ENCODE measurements around the gene TUBGCP5. TPM values are rescaled to one million over a fixed set of nuclear protein-coding genes. Genes with fewer than 3 reads are reported as not detected.

Gene TUBGCP5
- total RNA-seq, 4 donors from 2014 or later: 10.1 to 19.1 (median 10.7) TPM

- WGBS, 2 donors (ENCODE audit: low coverage in 1 of 2): 29 to 33% methylated on average over 1 of the region's 1 CpG
- no peak overlapping the region for H3K4me3 ChIP-seq
- intact Hi-C loops (cut with DNase I; ENCODE audit: low total_unique reads): no loop called here
- peaks cover 14 to 40% (median 18%) of the 10 kb centered on the region in 4 donors for H3K4me1 ChIP-seq
- H3K36me3 ChIP-seq: no peaks in the 10 kb centered on the region
- H3K27ac ChIP-seq: peak overlapping the region; percentile 16 to 60 (median 34)
- no peaks in the 10 kb centered on the region for H3K9me3 ChIP-seq
- no peaks in the 10 kb centered on the region for H3K27me3 ChIP-seq
- no peak for DNase-seq
- no peak for TF ChIP-seq CTCF (IDR thresholded peaks at IDR 0.05)
- no peak for TF ChIP-seq EP300 (IDR thresholded peaks at IDR 0.05; ENCODE audit: low read depth)
- TF ChIP-seq POLR2A (IDR thresholded peaks at IDR 0.05): no peak
- TF ChIP-seq POLR2AphosphoS5 (IDR thresholded peaks at IDR 0.05): no peak
- in situ Hi-C loops (cut with MboI; ENCODE audit: low pct_ligation_motif_present in 1 of 4, low pct_unique_long_range_greater_than_20kb in 1 of 4, low sequenced_read_pairs in 3 of 4): no loop called here
These were observed 77.6 kb downstream of the TUBGCP5 start for GRCh38 chr15:22961762-22962161.

- no peak for DNase-seq
- TF ChIP-seq POLR2A (IDR thresholded peaks at IDR 0.05) (no peak), POLR2AphosphoS5 (IDR thresholded peaks at IDR 0.05) (no peak), EP300 (IDR thresholded peaks at IDR 0.05; ENCODE audit: low read depth) (no peak), CTCF (IDR thresholded peaks at IDR 0.05) (no peak)
- H3K36me3 ChIP-seq: no peaks in the 10 kb centered on the region
- no peak overlapping the region for H3K4me3 ChIP-seq
- H3K27ac ChIP-seq: no peak overlapping the region
- H3K9me3 ChIP-seq: no peaks in the 10 kb centered on the region
- H3K4me1 ChIP-seq: peaks cover 16 to 47% (median 26%) of the 10 kb centered on the region in 4 donors
- in situ Hi-C loops (cut with MboI; ENCODE audit: low pct_ligation_motif_present in 1 of 4, low pct_unique_long_range_greater_than_20kb in 1 of 4, low sequenced_read_pairs in 3 of 4): no loop called here
- WGBS, 2 donors (ENCODE audit: low coverage in 1 of 2): 94% methylated on average over 8 of the region's 8 CpGs; no CpG with 5 or more reads in 1 of the 2 donors
- intact Hi-C loops (cut with DNase I; ENCODE audit: low total_unique reads): no loop called here
- no peaks in the 10 kb centered on the region for H3K27me3 ChIP-seq
These were observed 78.8 kb downstream of the TUBGCP5 start for GRCh38 chr15:22960556-22960955.

DNA sequence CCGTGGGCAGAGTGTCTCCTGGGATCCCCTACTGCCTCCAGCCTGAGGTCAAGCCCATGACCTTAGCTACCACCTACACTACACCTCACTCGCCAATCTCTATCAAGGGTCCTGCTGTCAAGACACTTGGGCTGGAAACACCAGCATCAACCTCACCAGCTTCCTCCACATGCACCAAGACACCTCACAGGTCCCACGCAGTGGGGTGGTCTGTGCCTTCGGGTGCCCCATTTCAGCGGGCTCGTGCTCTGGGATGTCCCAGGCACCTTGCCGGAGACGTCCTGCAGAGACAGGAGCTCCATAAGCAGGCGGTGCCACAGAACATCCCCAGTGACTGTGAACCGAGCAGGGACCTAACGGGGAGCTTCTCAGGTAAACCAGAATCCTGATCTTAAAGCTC lies 79.2 kb downstream of the TUBGCP5 start:
- Histone ChIP-seq H3K27me3 (no peaks in the 10 kb centered on the region), H3K27ac (no peak overlapping the region), H3K4me1 (peaks cover 16 to 47% (median 28%) of the 10 kb centered on the region in 4 donors), H3K9me3 (no peaks in the 10 kb centered on the region), H3K4me3 (no peak overlapping the region), H3K36me3 (no peaks in the 10 kb centered on the region)
- in situ Hi-C loops (cut with MboI; ENCODE audit: low pct_ligation_motif_present in 1 of 4, low pct_unique_long_range_greater_than_20kb in 1 of 4, low sequenced_read_pairs in 3 of 4): no loop called here
- no peak for DNase-seq
- intact Hi-C loops (cut with DNase I; ENCODE audit: low total_unique reads): no loop called here
- TF ChIP-seq EP300 (IDR thresholded peaks at IDR 0.05; ENCODE audit: low read depth): no peak
- TF ChIP-seq POLR2AphosphoS5 (IDR thresholded peaks at IDR 0.05): no peak
- TF ChIP-seq POLR2A (IDR thresholded peaks at IDR 0.05): no peak
- TF ChIP-seq CTCF (IDR thresholded peaks at IDR 0.05): no peak
- 85 to 100% methylated on average over 2 to 10 of the region's 11 CpGs for WGBS, 2 donors (ENCODE audit: low coverage in 1 of 2)

- in situ Hi-C loops (cut with MboI; ENCODE audit: low pct_ligation_motif_present in 1 of 4, low pct_unique_long_range_greater_than_20kb in 1 of 4, low sequenced_read_pairs in 3 of 4): no loop called here
- no peak for TF ChIP-seq EP300 (IDR thresholded peaks at IDR 0.05; ENCODE audit: low read depth)
- no peak for TF ChIP-seq CTCF (IDR thresholded peaks at IDR 0.05)
- TF ChIP-seq POLR2A (IDR thresholded peaks at IDR 0.05): no peak
- no peak for TF ChIP-seq POLR2AphosphoS5 (IDR thresholded peaks at IDR 0.05)
- WGBS, 2 donors (ENCODE audit: low coverage in 1 of 2): 81% methylated on average over 33 of the region's 33 CpGs; no CpG with 5 or more reads in 1 of the 2 donors
- Histone ChIP-seq H3K4me3 (no peak overlapping the region), H3K27ac (no peak overlapping the region), H3K4me1 (peaks cover 14 to 47% (median 27%) of the 10 kb centered on the region in 4 donors), H3K36me3 (no peaks in the 10 kb centered on the region), H3K27me3 (no peaks in the 10 kb centered on the region), H3K9me3 (no peaks in the 10 kb centered on the region)
- intact Hi-C loops (cut with DNase I; ENCODE audit: low total_unique reads): loop anchor here (10.0 kb wide), 1 partner anchor 75 kb away; the partner anchor contains the start of gene TUBGCP5
- DNase-seq: no peak
These were observed 79.9 kb downstream of the TUBGCP5 start for GRCh38 chr15:22959321-22960101.
